OCI-LY7 (cell line): ENCODE measurements around the gene NCLN.
"Not testable (repeated sequence)": the region's sequence is repeated elsewhere in the genome, so short reads cannot be mapped to it uniquely, and the experiment has no call there.

ENCODE experiments used
- EZH2phosphoT487 ChIP-seq: fragments of 200-600 bp; sonication (generic); IDR thresholded peaks from 2 replicates; pipeline ENCODE4 v1.6.1; 2018; ENCODE audit warnings: low read depth, borderline replicate concordance, mild to moderate bottlenecking, mixed run types, antibody characterized with exemption, low read length, moderate library complexity, mixed read lengths
- TF ChIP-seq, protein P1 (sequence below): fragments of 200-600 bp; sonication (generic); conservative IDR thresholded peaks from 2 replicates; pipeline ENCODE4 v1.5.1; 2014; ENCODE audit warnings: mild to moderate bottlenecking, antibody characterized with exemption, low read length, moderate library complexity, mixed read lengths

DNA sequence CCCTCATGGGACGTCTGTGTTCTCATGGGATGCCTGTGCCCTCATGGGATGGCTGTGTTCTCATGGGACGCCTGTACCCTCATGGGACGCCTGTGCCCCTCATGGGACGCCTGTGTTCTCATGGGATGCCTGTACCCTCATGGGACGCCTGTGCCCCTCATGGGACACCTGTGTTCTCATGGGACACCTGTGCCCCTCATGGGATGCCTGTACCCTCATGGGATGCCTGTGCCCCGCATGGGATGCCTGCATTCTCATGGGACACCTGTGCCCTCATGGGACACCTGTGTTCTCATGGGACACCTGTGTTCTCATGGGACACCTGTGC, 13.1 kb upstream of the NCLN start:
- TF ChIP-seq, protein P1, sequence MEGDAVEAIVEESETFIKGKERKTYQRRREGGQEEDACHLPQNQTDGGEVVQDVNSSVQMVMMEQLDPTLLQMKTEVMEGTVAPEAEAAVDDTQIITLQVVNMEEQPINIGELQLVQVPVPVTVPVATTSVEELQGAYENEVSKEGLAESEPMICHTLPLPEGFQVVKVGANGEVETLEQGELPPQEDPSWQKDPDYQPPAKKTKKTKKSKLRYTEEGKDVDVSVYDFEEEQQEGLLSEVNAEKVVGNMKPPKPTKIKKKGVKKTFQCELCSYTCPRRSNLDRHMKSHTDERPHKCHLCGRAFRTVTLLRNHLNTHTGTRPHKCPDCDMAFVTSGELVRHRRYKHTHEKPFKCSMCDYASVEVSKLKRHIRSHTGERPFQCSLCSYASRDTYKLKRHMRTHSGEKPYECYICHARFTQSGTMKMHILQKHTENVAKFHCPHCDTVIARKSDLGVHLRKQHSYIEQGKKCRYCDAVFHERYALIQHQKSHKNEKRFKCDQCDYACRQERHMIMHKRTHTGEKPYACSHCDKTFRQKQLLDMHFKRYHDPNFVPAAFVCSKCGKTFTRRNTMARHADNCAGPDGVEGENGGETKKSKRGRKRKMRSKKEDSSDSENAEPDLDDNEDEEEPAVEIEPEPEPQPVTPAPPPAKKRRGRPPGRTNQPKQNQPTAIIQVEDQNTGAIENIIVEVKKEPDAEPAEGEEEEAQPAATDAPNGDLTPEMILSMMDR = not testable (repeated sequence)
- TF ChIP-seq EZH2phosphoT487 = not testable (repeated sequence)
